ENCODE data around the gene USH1C. TPM values are rescaled to one million over a fixed set of nuclear protein-coding genes. Genes with fewer than 3 reads are reported as not detected.

USH1C gene
- total and polyA plus RNA-seq, 4 donors = 0.09 to 1.3 (median 0.75) TPM

DNA sequence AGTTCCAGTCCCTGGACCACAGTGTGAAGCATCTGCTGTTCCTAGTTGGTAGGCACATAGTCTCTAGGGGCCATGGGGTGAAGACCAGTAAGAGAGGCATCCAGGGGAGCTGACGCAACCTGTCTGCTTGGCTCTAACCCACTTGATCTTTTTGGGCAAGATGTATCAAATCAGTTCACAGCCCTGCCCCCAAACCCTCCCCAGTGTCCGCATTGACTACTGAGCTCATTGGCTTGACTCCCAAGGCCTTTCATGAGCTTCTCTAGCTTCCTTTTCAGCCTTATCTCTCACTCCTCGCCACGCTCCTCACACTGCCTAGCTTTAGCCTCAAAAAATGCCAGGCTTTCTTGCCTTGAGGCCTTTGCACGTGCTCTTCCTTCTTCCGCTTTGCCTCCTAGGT lies 37.9 kb downstream of the USH1C start:
- H3K4me1 ChIP-seq (ENCODE audit: control insufficient read depth in 4 of 4, insufficient read depth in 4 of 4, low read length in 3 of 4) = no peaks in the 10 kb centered on the region
- H3K27me3 ChIP-seq (ENCODE audit: control insufficient read depth in 4 of 4, insufficient read depth in 4 of 4, low read length in 3 of 4) = no peaks in the 10 kb centered on the region
- H3K4me3 ChIP-seq (ENCODE audit: low read depth in 1 of 3, low read length in 3 of 3) = no peak overlapping the region
- H3K9ac ChIP-seq (ENCODE audit: low read depth in 1 of 2, low read length in 2 of 2) = no peak overlapping the region
- no peaks in the 10 kb centered on the region for H3K9me3 ChIP-seq (ENCODE audit: control insufficient read depth in 4 of 4, low read length in 3 of 4)
- no peak overlapping the region for H3K27ac ChIP-seq (ENCODE audit: low read depth in 1 of 2, low read length in 2 of 2)
- TF ChIP-seq CTCF (IDR thresholded peaks at IDR 0.05; ENCODE audit: low read depth, low read length, missing input control) (no peak), FOXA2 (IDR thresholded peaks at IDR 0.05) (no peak), GABPA (IDR thresholded peaks at IDR 0.05 in 1 of 2, conservative IDR thresholded peaks at IDR 0.05 in 1 of 2) (no peak), RXRA (IDR thresholded peaks at IDR 0.05) (no peak), HNF4G (IDR thresholded peaks at IDR 0.05) (no peak), JUND (IDR thresholded peaks at IDR 0.05) (no peak), NR2F2 (IDR thresholded peaks at IDR 0.05) (no peak), FOXA1 (IDR thresholded peaks at IDR 0.05) (no peak), RAD21 (IDR thresholded peaks at IDR 0.05) (no peak), HNF4A (conservative IDR thresholded peaks at IDR 0.05) (no peak)
- TF ChIP-seq, protein P1, sequence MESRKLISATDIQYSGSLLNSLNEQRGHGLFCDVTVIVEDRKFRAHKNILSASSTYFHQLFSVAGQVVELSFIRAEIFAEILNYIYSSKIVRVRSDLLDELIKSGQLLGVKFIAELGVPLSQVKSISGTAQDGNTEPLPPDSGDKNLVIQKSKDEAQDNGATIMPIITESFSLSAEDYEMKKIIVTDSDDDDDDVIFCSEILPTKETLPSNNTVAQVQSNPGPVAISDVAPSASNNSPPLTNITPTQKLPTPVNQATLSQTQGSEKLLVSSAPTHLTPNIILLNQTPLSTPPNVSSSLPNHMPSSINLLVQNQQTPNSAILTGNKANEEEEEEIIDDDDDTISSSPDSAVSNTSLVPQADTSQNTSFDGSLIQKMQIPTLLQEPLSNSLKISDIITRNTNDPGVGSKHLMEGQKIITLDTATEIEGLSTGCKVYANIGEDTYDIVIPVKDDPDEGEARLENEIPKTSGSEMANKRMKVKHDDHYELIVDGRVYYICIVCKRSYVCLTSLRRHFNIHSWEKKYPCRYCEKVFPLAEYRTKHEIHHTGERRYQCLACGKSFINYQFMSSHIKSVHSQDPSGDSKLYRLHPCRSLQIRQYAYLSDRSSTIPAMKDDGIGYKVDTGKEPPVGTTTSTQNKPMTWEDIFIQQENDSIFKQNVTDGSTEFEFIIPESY (IDR thresholded peaks at IDR 0.05) = no peak
- TF ChIP-seq, protein P2, sequence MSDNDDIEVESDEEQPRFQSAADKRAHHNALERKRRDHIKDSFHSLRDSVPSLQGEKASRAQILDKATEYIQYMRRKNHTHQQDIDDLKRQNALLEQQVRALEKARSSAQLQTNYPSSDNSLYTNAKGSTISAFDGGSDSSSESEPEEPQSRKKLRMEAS (IDR thresholded peaks at IDR 0.05) = no peak
- DNase-seq (ENCODE audit: low spot score) = no peak
- no peaks in the 10 kb centered on the region for H3K36me3 ChIP-seq (ENCODE audit: control insufficient read depth in 4 of 4, insufficient read depth in 3 of 4, low read depth in 1 of 4, low read length in 3 of 4)
- WGBS = 89% methylated on average over 6 of the region's 6 CpGs

DNA sequence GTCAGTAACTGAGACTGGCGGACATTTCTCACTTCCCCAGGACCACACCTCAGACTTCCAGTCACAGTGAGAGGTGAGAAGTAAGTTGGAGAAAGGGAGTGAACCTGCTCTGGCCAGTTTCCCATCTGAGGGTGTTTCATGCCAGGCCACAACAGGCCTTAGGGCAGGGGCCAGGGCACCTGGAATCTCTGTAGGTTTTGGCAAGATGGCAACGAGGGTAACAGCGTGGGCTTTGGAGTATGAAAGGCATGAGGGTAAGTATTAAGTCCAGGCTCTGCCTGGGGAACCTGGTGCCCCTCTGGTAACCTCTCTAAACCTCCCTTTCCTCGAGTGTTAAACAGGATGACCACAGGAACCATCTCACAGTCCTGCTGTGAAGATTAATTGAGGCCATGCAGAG lies 39.1 kb downstream of the USH1C start:
- Histone ChIP-seq H3K9ac (ENCODE audit: low read depth in 1 of 2, low read length in 2 of 2) (no peak overlapping the region), H3K4me1 (ENCODE audit: control insufficient read depth in 4 of 4, insufficient read depth in 4 of 4, low read length in 3 of 4) (no peaks in the 10 kb centered on the region), H3K27ac (ENCODE audit: low read depth in 1 of 2, low read length in 2 of 2) (no peak overlapping the region), H3K36me3 (ENCODE audit: control insufficient read depth in 4 of 4, insufficient read depth in 3 of 4, low read depth in 1 of 4, low read length in 3 of 4) (no peaks in the 10 kb centered on the region), H3K4me3 (ENCODE audit: low read depth in 1 of 3, low read length in 3 of 3) (no peak overlapping the region), H3K27me3 (ENCODE audit: control insufficient read depth in 4 of 4, insufficient read depth in 4 of 4, low read length in 3 of 4) (no peaks in the 10 kb centered on the region), H3K9me3 (ENCODE audit: control insufficient read depth in 4 of 4, low read length in 3 of 4) (no peaks in the 10 kb centered on the region)
- DNase-seq (ENCODE audit: low spot score) = no peak
- TF ChIP-seq EGR1 (IDR thresholded peaks at IDR 0.05; ENCODE audit: low read depth in 2 of 2) (no peak), SP1 (IDR thresholded peaks at IDR 0.05) (no peak), JUND (IDR thresholded peaks at IDR 0.05) (no peak), REST (IDR thresholded peaks at IDR 0.05) (no peak)
- TF ChIP-seq, protein P3, sequence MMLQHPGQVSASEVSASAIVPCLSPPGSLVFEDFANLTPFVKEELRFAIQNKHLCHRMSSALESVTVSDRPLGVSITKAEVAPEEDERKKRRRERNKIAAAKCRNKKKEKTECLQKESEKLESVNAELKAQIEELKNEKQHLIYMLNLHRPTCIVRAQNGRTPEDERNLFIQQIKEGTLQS (IDR thresholded peaks at IDR 0.05) = no peak
- 84% methylated on average over 4 of the region's 4 CpGs for WGBS
